Bronchial epithelial cell (primary cell): ENCODE results near the gene BMF. TPM values are rescaled to one million over a fixed set of nuclear protein-coding genes. Genes with fewer than 3 reads are reported as not detected.

Experiments
- DNase-seq: peaks from one replicate; pipeline ENCODE4 v3.0.0-alpha.2; 2010; ENCODE audit warnings: low read depth
- FAIRE-seq: peaks from 2 replicates; lab custom pipeline; 2011; peaks lifted over from hg19 to GRCh38; lab: Jason Lieb, UNC
- H3K27me3 ChIP-seq: 2 replicates; pipeline ENCODE4 v1.5.1; 2011; ENCODE audit warnings: low read length; ENCODE audit not compliant: control insufficient read depth, insufficient read depth
- H3K36me3 ChIP-seq: 2 replicates; pipeline ENCODE4 v1.5.1; 2011; ENCODE audit warnings: low read length; ENCODE audit not compliant: control insufficient read depth, insufficient read depth
- H3K4me3 ChIP-seq: 2 replicates; pipeline ENCODE4 v1.5.1; 2011; ENCODE audit warnings: mild to moderate bottlenecking, low read depth, low read length, control low read depth
- total RNA-seq: library from RNA; depleted of rRNA; stranded (reverse); fragments of >200 nt; gene quantifications from 2 replicates; pipeline ENCODE4 v1.2.1, GENCODE V29; 2014
- TF ChIP-seq, protein P1 (sequence below): IDR thresholded peaks from 2 replicates; pipeline ENCODE4 v1.5.1; 2011; ENCODE audit warnings: mild to moderate bottlenecking, moderate library complexity, low read length, control low read depth, inconsistent platforms; ENCODE audit not compliant: insufficient read depth, severe bottlenecking

BMF gene
- total RNA-seq, 1 donor from 2014 or later, result 1.6 TPM

DNA sequence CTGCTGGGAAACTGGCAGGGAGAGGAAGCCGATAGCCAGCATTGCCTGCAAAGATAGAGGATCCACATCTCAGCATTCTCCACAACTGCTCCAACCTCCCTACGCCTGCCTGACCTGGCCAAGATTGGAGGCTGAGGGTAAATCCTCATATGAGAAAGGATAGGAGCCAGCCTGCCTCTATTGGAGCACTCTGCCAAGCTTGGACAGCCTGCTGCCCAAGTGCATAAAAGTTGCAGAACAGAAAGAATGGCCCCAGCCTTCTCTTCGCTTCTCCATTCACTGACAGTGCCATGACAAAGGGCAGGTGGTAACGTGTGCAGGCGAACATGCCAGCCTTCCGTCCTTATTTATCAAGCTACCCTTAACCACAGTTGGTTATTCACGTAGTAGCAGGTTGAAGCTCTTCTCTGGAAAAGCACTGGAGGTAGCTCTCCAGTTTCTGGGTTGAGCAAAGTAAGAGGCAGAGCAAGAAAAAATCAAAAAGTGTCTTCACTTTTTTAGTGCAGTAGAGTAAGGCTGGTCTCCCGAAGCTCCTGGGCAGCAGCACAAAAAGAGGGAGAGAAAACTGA is 4.3 kb downstream of the BMF start:
- Histone ChIP-seq H3K4me3 (no peak overlapping the region), H3K27me3 (no peaks in the 10 kb centered on the region), H3K36me3 (no peaks in the 10 kb centered on the region)
- TF ChIP-seq, protein P1, sequence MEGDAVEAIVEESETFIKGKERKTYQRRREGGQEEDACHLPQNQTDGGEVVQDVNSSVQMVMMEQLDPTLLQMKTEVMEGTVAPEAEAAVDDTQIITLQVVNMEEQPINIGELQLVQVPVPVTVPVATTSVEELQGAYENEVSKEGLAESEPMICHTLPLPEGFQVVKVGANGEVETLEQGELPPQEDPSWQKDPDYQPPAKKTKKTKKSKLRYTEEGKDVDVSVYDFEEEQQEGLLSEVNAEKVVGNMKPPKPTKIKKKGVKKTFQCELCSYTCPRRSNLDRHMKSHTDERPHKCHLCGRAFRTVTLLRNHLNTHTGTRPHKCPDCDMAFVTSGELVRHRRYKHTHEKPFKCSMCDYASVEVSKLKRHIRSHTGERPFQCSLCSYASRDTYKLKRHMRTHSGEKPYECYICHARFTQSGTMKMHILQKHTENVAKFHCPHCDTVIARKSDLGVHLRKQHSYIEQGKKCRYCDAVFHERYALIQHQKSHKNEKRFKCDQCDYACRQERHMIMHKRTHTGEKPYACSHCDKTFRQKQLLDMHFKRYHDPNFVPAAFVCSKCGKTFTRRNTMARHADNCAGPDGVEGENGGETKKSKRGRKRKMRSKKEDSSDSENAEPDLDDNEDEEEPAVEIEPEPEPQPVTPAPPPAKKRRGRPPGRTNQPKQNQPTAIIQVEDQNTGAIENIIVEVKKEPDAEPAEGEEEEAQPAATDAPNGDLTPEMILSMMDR, result no peak
- DNase-seq (peak; percentile 63), FAIRE-seq (peak; percentile 43)

DNA sequence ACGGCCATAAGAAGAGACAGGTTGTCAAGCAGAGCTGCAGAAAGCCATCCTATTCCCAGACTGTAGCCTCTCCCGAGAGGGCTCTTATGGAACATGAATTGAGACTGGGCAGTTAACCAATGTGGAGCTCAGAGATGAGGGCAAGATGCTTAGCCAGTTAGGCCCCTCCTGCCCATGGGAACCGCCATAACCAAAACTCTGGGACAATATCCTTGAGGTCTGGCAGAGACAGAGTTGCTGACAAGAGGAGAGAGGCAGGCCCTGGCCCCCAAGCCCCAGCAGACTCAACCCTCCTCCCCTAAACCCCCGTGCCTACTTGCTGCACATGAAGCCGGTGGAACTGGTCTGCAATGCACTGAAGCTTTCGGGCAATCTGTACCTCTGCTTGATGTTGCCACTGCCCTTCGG is 4.8 kb downstream of the BMF start:
- H3K36me3 ChIP-seq, result no peaks in the 10 kb centered on the region
- TF ChIP-seq, protein P1, result no peak
- H3K4me3 ChIP-seq, result no peak overlapping the region
- H3K27me3 ChIP-seq, result no peaks in the 10 kb centered on the region
- FAIRE-seq (no peak), DNase-seq (no peak)

DNA sequence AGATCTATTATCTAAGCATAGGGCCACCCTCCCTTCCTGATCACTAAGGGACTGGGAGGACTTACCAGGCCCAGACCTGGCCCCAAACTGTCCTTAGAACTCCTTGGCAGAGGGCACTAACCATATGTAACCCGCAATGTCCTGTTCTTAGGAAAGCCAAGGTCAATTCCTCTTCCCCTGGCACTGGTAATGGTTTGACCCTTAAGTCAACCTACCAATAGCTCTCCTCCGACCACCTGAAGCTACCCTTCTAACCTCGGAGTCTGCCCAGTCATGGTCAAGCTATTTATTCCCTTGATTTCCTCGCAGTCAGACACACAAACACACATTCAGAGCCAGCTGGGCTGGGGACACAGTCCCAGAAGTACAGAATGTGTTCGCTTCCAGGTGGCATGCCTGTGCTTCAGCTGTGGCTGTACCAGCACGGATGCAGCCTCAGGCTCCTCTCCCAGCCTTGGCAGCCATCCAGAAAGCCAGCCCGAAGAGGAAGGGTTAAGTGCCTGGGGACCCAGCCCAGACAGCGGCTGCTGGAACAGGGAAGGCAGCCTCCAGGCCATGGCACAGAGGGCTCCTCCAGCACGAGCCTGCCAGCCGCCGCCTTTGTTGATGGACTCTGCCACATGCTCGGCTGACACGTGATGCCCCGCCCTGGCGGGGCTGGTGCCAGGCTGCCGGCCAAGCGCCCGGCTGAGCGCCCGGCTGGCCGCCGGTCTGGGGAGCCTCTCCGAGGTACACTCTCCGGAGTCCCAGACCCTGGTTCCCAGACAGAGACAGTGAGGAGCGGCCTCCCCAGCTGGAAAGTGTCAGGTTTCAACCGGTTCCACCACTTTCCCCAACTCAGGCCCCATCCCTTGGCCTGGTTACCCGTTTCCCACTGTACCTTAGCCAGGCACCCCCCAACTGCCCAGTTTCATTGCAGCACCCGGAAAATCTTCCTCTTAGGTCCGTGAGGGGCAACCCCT is 5.5 kb downstream of the BMF start:
- FAIRE-seq (no peak), DNase-seq (peak; percentile 76)
- no peaks in the 10 kb centered on the region for H3K27me3 ChIP-seq
- TF ChIP-seq, protein P1, result no peak
- H3K36me3 ChIP-seq, result no peaks in the 10 kb centered on the region
- no peak overlapping the region for H3K4me3 ChIP-seq

DNA sequence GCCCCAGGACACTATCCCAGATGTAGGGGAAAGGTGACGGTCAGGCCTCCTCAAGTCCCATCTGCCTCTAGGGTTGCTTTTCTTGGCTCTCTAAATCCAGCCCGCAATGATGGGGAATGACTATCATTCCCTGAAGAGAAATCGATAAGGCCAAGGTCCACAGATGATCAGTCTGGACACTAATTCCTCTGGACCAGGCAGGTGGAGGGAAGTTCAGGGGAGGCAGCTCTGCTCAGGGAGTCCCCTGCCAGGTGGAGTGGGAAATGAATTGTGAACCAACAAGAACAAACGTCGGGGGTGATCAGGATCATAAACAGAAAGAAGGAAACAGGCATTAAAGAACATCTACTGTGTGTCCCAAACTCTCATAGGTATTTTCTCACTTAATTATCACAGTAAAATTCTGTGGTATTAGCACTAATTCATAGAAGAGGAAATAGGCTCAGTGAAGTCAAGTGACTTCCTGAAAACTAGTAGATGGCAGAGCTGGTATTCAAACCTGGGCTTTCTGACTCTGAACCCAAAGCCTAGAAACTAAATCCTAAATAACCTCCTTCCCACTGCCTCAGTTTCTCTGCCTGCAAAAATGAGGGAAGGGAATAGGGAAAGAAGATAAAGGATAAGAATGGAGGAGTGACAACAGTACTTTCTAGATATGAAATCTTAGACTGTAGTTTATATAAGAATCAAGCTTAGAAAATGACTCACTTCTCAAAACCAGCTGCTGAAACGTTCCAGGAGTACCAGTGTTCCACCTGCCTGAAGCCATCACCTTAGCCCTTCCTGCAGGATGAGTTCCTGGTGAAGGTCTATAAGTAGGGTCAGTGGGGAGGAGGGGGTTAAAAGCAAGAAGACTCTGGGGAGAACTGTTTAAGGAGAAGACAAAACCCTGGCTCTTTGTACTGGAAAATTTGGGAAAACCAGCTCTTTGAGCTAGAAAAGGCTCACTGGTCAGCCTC is 7.5 kb downstream of the BMF start:
- no peaks in the 10 kb centered on the region for H3K36me3 ChIP-seq
- TF ChIP-seq, protein P1, result no peak
- no peak for DNase-seq
- FAIRE-seq, result no peak
- no peak overlapping the region for H3K4me3 ChIP-seq
- no peaks in the 10 kb centered on the region for H3K27me3 ChIP-seq

DNA sequence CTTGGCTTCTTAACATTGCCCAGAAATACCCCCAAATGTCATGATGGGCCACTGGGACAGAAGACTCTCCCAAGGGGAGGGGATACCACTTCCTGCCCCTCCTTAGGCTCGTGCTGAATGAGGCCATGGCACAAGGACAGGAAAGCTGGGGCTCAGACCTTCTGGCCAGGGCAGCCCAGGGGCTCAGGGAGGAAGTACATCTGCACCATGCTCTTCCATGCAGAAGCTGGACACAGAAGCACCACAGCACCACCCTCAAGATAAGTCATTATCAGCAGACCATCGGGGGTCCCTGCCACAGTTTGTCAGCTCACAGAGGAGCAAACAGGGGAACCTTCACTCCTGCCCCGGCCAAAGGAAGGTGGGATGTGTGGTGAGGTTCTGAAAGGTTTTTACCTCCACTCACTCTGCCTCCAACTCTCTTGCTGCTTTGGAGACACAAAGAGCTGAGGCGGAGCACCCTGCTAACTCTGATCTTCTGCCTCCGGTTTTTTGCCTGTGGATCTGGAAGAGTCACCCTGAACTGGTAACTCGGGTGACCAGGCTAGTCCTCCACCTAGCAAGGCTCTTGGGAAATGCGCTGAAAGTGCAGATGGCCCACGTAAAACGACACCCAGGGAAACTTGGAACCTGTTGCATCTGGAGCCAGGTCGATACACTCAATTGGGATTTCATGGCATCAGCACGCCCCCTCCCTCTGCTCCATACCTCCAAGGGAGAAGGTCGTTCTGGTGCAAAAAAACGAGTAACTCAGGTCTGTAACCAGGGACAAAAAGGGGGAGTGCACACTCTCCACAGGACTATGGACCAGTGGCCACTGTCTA is 8.3 kb downstream of the BMF start:
- H3K36me3 ChIP-seq, result no peaks in the 10 kb centered on the region
- FAIRE-seq (no peak), DNase-seq (no peak)
- H3K4me3 ChIP-seq, result no peak overlapping the region
- TF ChIP-seq, protein P1, result no peak
- H3K27me3 ChIP-seq, result no peaks in the 10 kb centered on the region
